ENCODE measurements around the gene KPNA3.
"Not testable (repeated sequence)": the region's sequence is repeated elsewhere in the genome, so short reads cannot be mapped to it uniquely, and the experiment has no call there.

Gene KPNA3

DNA sequence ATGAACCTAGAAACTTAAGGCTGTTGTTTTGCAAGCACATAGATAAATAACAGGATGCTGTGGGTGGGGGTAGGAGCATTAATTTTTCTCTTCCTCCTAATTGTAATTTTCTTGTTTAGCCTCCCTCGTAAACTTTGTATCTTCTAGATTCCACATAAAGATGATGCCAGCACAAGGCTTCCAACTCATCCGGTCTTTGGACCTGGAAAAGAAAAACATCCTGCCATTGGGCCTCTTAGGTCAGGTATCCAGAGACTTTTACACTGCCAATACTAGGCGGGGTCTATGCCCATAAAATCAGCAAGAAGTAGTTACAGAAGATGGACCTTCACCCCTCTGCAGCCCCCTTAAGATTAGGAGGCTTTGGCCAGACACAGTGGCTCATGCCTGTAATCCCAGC is 35.4 kb upstream of the KPNA3 start:
- Histone ChIP-seq H3K27ac (ENCODE audit: low read length) (no peak overlapping the region), H3K36me3 (ENCODE audit: control insufficient read depth in 1 of 2, insufficient read depth in 2 of 2, low read length in 2 of 2) (no peaks in the 10 kb centered on the region), H3K4me3 (ENCODE audit: low read depth in 1 of 2, low read length in 2 of 2) (no peak overlapping the region), H3K27me3 (ENCODE audit: low read depth, low read length) (no peaks in the 10 kb centered on the region), H3K4me1 (ENCODE audit: control insufficient read depth in 1 of 2, insufficient read depth in 2 of 2, low read length in 2 of 2) (no peaks in the 10 kb centered on the region), H3K9me3 (ENCODE audit: control insufficient read depth in 1 of 2, low read length in 2 of 2) (no peaks in the 10 kb centered on the region)

DNA sequence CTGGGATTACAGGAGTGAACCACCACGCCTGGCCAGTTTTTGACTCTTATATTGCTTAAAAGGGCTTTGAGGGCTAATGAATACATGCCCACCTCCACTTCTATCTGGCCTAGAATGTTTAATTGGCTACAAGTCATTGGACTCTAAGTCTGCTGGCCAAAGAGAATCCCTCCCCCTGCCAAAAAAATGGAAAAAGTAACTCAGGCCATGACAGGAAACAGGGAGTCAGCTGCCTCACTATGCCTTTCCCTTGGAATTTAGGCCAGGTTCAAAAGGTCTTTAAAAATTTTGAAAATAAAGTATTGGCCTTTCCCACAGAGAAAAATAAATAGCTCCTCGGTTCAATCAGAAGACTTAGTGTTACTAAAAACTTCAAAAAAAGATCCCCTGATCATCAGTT is 34.9 kb upstream of the KPNA3 start:
- Histone ChIP-seq H3K4me3 (ENCODE audit: low read depth in 1 of 2, low read length in 2 of 2) (no peak overlapping the region), H3K4me1 (ENCODE audit: control insufficient read depth in 1 of 2, insufficient read depth in 2 of 2, low read length in 2 of 2) (no peaks in the 10 kb centered on the region), H3K27ac (ENCODE audit: low read length) (no peak overlapping the region), H3K9me3 (ENCODE audit: control insufficient read depth in 1 of 2, low read length in 2 of 2) (no peaks in the 10 kb centered on the region), H3K27me3 (ENCODE audit: low read depth, low read length) (no peaks in the 10 kb centered on the region), H3K36me3 (ENCODE audit: control insufficient read depth in 1 of 2, insufficient read depth in 2 of 2, low read length in 2 of 2) (no peaks in the 10 kb centered on the region)

DNA sequence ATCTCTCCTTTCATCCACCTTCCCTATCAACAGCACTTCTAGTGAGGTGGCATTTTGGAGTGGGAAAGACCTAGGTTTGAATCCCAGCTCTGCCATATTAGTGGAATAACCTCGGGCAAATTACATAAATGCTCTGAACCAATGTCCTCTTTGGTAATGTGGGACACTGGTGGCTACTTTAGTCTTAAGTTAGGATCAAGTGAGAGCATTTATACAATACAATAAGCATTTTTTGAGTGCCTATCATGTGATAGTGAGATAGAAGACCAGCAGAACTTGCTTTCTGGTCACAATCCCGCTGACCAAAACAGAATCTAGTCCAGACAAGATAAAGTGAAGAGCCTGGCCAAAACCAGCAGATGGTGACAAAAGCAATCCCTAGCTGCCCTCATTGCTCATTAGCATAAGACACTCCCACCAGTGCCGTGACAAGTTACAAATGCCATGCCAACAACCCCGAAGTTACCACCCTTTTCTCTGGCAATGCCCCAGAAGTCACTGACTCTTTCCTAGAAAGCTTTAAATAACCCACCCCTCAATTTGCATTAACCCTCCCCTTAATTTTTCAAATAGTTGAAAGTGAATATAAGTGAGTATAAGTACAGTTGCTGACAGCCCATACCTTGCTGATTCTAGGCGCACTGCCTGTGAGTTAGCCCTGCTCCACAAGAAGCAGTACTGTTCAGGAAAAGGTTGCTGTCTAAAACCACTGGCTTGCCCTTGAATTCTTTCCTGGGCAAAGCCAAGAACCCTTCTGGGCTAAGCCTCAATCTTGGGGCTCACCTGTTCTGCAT is 28.9 kb upstream of the KPNA3 start:
- no peak overlapping the region for H3K27ac ChIP-seq (ENCODE audit: low read length)
- no peak overlapping the region for H3K4me3 ChIP-seq (ENCODE audit: low read depth in 1 of 2, low read length in 2 of 2)
- no peaks in the 10 kb centered on the region for H3K9me3 ChIP-seq (ENCODE audit: control insufficient read depth in 1 of 2, low read length in 2 of 2)
- H3K36me3 ChIP-seq (ENCODE audit: control insufficient read depth in 1 of 2, insufficient read depth in 2 of 2, low read length in 2 of 2): no peaks in the 10 kb centered on the region
- H3K27me3 ChIP-seq (ENCODE audit: low read depth, low read length): no peaks in the 10 kb centered on the region
- H3K4me1 ChIP-seq (ENCODE audit: control insufficient read depth in 1 of 2, insufficient read depth in 2 of 2, low read length in 2 of 2): no peaks in the 10 kb centered on the region

DNA sequence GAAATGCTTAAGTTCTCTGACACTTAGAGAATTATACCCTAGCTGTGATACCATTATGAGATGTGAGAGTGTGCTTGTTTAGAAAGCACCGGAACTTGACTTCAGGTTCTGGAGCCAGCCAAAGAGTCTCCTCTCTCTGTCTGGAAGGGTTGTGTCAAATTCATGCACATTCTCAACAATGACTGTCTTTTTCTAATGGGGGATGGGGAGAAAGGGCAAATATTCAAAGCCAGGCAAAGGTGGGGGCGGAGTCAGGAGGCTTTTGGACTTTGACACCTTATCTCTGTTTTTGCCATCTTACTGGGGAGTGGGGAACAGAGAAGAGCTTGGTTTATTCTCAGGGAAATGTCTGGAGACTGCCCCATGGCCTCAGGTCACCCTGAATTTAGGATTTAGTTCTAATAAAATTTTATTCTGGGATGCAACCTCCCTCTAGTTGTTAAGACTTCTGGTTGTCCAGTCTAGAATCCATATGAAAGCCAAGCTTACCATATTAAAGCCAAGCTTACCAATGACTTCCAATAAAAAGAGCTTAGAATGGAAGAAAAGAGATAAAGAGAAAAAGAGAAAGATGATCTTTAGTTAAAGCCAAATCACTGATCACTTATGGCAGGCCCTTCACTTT is 28.2 kb upstream of the KPNA3 start:
- no peaks in the 10 kb centered on the region for H3K9me3 ChIP-seq (ENCODE audit: control insufficient read depth in 1 of 2, low read length in 2 of 2)
- no peak overlapping the region for H3K4me3 ChIP-seq (ENCODE audit: low read depth in 1 of 2, low read length in 2 of 2)
- no peaks in the 10 kb centered on the region for H3K27me3 ChIP-seq (ENCODE audit: low read depth, low read length)
- H3K27ac ChIP-seq (ENCODE audit: low read length): no peak overlapping the region
- H3K4me1 ChIP-seq (ENCODE audit: control insufficient read depth in 1 of 2, insufficient read depth in 2 of 2, low read length in 2 of 2): no peaks in the 10 kb centered on the region
- no peaks in the 10 kb centered on the region for H3K36me3 ChIP-seq (ENCODE audit: control insufficient read depth in 1 of 2, insufficient read depth in 2 of 2, low read length in 2 of 2)

DNA sequence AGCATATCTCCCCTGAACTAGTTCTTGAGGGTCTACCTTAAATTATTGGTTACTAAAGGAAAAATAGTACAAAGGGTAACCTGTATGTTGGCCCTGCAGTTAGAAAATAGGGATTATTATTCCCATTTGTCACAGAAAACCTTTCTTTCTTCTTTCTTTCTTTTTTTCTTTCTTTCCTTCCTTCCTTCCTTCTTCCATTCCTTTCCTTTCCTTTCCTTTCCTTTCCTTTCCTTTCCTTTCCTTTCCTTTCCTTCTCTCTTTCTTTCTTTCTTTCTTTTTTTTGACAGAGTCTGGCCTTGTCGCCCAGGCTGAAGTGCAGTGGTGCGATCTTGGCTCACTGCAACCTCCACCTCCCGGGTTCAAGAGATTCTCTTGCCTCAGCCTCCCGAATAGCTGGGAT is 23.6 kb upstream of the KPNA3 start:
- not testable (repeated sequence) for H3K9me3 ChIP-seq (ENCODE audit: control insufficient read depth in 1 of 2, low read length in 2 of 2); H3K4me3 ChIP-seq (ENCODE audit: low read depth in 1 of 2, low read length in 2 of 2); H3K36me3 ChIP-seq (ENCODE audit: control insufficient read depth in 1 of 2, insufficient read depth in 2 of 2, low read length in 2 of 2); H3K27me3 ChIP-seq (ENCODE audit: low read depth, low read length); H3K4me1 ChIP-seq (ENCODE audit: control insufficient read depth in 1 of 2, insufficient read depth in 2 of 2, low read length in 2 of 2); H3K27ac ChIP-seq (ENCODE audit: low read length)

DNA sequence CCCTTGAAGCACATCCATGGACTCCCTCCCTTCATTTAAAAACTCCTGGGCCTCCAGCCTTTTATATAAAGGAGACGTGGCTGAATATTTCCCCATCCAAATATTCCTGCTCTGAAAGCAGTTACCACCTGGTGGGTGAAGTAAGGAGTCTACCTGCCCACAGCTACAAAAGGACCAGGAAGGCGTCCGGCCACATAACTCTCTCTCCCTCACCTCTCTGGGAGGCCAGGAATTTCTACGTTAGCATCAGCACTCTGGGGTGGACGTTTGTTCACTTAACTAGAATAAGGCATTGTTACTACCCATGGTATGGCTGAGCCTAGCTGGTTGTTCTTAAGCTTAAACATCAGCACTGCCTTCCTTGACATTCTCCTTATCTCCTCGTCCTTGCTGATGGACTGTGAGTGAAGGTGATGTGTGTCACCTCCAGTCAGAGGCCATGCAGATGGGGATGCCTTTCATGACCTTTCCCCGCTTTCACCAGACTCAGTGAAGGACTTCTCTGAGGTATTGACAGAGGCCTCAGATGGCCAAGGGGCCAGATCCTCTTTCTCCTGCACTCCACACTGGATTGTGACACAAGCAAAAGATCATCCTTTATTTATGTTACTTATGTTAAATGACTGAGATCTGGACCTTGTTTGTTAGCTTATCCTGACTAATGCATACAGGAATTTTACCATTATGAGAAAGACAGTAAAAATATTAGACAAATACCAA is 22.2 kb upstream of the KPNA3 start:
- H3K27ac ChIP-seq (ENCODE audit: low read length): no peak overlapping the region
- H3K27me3 ChIP-seq (ENCODE audit: low read depth, low read length): no peaks in the 10 kb centered on the region
- no peaks in the 10 kb centered on the region for H3K4me1 ChIP-seq (ENCODE audit: control insufficient read depth in 1 of 2, insufficient read depth in 2 of 2, low read length in 2 of 2)
- no peak overlapping the region for H3K4me3 ChIP-seq (ENCODE audit: low read depth in 1 of 2, low read length in 2 of 2)
- no peaks in the 10 kb centered on the region for H3K36me3 ChIP-seq (ENCODE audit: control insufficient read depth in 1 of 2, insufficient read depth in 2 of 2, low read length in 2 of 2)
- H3K9me3 ChIP-seq (ENCODE audit: control insufficient read depth in 1 of 2, low read length in 2 of 2): no peaks in the 10 kb centered on the region

DNA sequence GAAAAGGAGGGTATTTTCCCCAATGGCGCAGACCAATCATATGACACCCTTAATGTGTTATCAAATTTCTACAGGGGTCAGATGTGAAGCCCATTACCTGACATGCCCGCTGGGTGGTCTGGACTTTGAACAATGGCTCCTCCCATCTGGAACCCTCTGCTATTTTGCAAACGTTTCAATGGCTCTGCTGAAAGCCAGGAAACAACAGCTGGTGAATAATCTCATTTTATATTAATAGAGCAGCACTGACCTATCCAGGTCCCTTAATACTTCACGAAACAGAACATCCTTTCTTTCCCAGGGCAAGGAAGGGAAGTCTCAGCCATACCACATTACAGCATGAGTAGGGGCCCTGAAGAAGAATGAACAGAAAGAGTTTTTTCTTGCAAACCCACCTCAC is 20.3 kb upstream of the KPNA3 start:
- H3K27me3 ChIP-seq (ENCODE audit: low read depth, low read length): no peaks in the 10 kb centered on the region
- no peaks in the 10 kb centered on the region for H3K36me3 ChIP-seq (ENCODE audit: control insufficient read depth in 1 of 2, insufficient read depth in 2 of 2, low read length in 2 of 2)
- H3K4me3 ChIP-seq (ENCODE audit: low read depth in 1 of 2, low read length in 2 of 2): no peak overlapping the region
- no peak overlapping the region for H3K27ac ChIP-seq (ENCODE audit: low read length)
- H3K9me3 ChIP-seq (ENCODE audit: control insufficient read depth in 1 of 2, low read length in 2 of 2): no peaks in the 10 kb centered on the region
- no peaks in the 10 kb centered on the region for H3K4me1 ChIP-seq (ENCODE audit: control insufficient read depth in 1 of 2, insufficient read depth in 2 of 2, low read length in 2 of 2)

DNA sequence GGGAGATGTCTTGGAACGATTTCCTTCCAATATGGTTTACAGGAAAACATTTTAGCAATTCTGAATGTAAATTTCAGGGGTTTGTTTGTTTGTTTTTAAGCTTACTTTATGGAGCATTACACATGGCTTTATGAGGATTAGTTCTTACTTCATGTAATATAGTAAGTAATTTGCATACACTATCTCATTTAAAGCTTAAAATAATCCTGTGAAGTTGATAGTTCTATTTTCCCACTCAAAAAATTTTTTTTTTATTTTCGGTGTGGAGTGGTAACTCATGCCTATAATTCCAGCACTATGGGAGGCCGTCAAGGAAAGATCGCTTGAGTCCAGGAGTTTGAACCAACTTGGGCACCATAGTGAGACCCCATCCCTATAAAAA is 19.0 kb upstream of the KPNA3 start:
- no peaks in the 10 kb centered on the region for H3K36me3 ChIP-seq (ENCODE audit: control insufficient read depth in 1 of 2, insufficient read depth in 2 of 2, low read length in 2 of 2)
- H3K27ac ChIP-seq (ENCODE audit: low read length): no peak overlapping the region
- no peaks in the 10 kb centered on the region for H3K27me3 ChIP-seq (ENCODE audit: low read depth, low read length)
- no peaks in the 10 kb centered on the region for H3K9me3 ChIP-seq (ENCODE audit: control insufficient read depth in 1 of 2, low read length in 2 of 2)
- H3K4me3 ChIP-seq (ENCODE audit: low read depth in 1 of 2, low read length in 2 of 2): no peak overlapping the region
- no peaks in the 10 kb centered on the region for H3K4me1 ChIP-seq (ENCODE audit: control insufficient read depth in 1 of 2, insufficient read depth in 2 of 2, low read length in 2 of 2)

DNA sequence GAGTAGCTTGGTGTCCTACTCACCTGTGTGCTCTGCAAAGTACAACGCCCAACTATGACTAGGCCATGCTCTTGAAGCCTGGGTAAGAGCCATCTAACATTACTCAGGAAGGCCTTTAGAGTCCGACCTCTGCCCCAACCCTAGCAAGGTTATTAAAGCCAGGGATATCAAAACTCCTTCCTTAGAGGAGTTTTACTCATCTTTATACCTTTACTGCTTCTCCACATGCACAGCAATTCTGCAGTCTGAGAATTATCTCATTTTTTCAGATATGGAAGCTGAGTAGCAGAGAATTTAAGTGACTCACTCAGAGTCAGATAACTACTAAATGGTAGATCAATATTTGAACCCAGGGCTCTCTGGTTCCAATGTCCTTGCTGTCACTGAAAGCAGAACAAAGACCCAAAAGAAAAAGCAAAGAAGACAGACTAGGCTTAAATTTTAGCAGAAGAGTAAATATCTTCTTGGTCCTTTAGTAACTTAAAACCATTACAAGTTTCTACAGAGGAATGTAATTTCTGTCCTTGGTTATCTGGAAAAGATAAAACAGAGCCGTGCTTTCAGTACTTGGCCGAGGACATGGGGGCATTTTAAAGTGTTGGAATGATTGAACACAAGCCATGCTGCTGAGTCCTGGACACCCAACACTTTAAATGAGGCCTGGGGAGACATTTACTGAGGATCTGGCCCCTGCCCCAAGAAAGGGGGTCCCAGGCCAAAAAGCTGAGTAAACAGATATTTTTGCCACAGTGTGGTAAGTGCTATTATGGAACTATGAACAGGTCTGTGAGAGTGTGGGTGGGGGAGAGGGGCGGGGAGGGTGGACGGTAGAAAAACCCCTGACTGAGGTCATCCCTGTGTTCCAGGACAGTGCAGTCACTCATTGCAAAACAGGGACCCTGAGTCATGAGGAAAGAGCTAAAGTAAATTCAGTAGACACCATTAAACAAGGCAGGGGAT is 18.4 kb upstream of the KPNA3 start:
- H3K9me3 ChIP-seq (ENCODE audit: control insufficient read depth in 1 of 2, low read length in 2 of 2): no peaks in the 10 kb centered on the region
- no peak overlapping the region for H3K4me3 ChIP-seq (ENCODE audit: low read depth in 1 of 2, low read length in 2 of 2)
- no peak overlapping the region for H3K27ac ChIP-seq (ENCODE audit: low read length)
- no peaks in the 10 kb centered on the region for H3K4me1 ChIP-seq (ENCODE audit: control insufficient read depth in 1 of 2, insufficient read depth in 2 of 2, low read length in 2 of 2)
- H3K27me3 ChIP-seq (ENCODE audit: low read depth, low read length): no peaks in the 10 kb centered on the region
- H3K36me3 ChIP-seq (ENCODE audit: control insufficient read depth in 1 of 2, insufficient read depth in 2 of 2, low read length in 2 of 2): no peaks in the 10 kb centered on the region

DNA sequence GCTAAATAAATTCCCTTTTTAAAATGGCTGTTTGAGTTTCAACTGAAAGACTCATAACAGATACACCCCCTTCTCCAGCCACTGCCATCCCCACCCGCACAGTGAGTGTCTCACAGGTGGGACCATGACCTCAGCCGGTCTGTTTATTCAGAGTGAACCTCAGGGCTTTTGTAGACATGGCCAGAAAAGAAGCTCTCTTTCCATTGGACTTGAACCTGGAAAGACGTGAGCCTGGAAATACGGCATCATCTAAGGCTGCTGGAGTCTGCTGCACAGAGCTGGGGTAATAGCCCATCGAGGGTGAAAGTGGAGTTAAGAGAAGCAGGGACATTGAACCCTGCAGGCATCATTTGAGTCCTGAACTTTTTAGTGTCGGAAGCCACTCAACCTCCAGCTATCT is 15.2 kb upstream of the KPNA3 start:
- H3K9me3 ChIP-seq (ENCODE audit: control insufficient read depth in 1 of 2, low read length in 2 of 2): no peaks in the 10 kb centered on the region
- H3K27ac ChIP-seq (ENCODE audit: low read length): no peak overlapping the region
- no peaks in the 10 kb centered on the region for H3K36me3 ChIP-seq (ENCODE audit: control insufficient read depth in 1 of 2, insufficient read depth in 2 of 2, low read length in 2 of 2)
- no peaks in the 10 kb centered on the region for H3K4me1 ChIP-seq (ENCODE audit: control insufficient read depth in 1 of 2, insufficient read depth in 2 of 2, low read length in 2 of 2)
- H3K4me3 ChIP-seq (ENCODE audit: low read depth in 1 of 2, low read length in 2 of 2): no peak overlapping the region
- no peaks in the 10 kb centered on the region for H3K27me3 ChIP-seq (ENCODE audit: low read depth, low read length)

DNA sequence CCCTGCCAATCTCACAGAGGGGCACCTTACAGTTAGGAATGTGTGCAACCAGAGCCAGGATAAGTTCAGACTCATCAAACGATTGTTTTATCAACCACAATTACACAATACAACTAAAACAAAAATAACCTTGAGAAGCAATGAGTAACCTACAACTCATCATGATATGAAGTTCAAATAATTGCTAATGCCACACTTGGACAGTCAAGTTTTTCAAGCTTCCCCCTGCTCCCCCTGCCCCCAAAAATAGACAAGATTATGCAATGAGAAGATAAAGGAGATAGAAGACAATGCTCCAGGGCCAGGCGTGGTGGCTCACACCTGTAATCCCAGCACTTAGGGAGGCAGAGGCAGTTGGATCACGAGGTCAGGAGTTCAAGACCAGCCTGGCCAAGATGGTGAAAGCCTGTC is 13.6 kb upstream of the KPNA3 start:
- Histone ChIP-seq H3K27ac (ENCODE audit: low read length) (no peak overlapping the region), H3K9me3 (ENCODE audit: control insufficient read depth in 1 of 2, low read length in 2 of 2) (no peaks in the 10 kb centered on the region), H3K27me3 (ENCODE audit: low read depth, low read length) (no peaks in the 10 kb centered on the region), H3K4me1 (ENCODE audit: control insufficient read depth in 1 of 2, insufficient read depth in 2 of 2, low read length in 2 of 2) (no peaks in the 10 kb centered on the region), H3K36me3 (ENCODE audit: control insufficient read depth in 1 of 2, insufficient read depth in 2 of 2, low read length in 2 of 2) (no peaks in the 10 kb centered on the region), H3K4me3 (ENCODE audit: low read depth in 1 of 2, low read length in 2 of 2) (no peak overlapping the region)
